WTC11 (cell line): ENCODE measurements around the gene NUP88. TPM values are rescaled to one million over a fixed set of nuclear protein-coding genes. Genes with fewer than 3 reads are reported as not detected.
A peak's percentile ranks its signal among the peaks of the same experiment; 100 is the strongest.

Experiments used
- ATAC-seq: fragments of 200-7000 bp; cut with Tn5 transposase; 2 replicates; pipeline ENCODE4 v1.10.0; 2021; ENCODE audit warnings: mild to moderate bottlenecking, moderate library complexity
- CTCF ChIA-PET: fragments of 300-600 bp; sonication (Branson Sonifier 250); formaldehyde crosslinking; loops from one replicate; lab custom pipeline; 2021; ENCODE audit warnings: antibody characterized with exemption; lab: Charles Lee
- POLR2A ChIA-PET: fragments of 350-600 bp; sonication (Branson Sonifier 250); formaldehyde crosslinking; loops from one replicate; lab custom pipeline; 2021; ENCODE audit warnings: antibody characterized with exemption; lab: Charles Lee
- DNase-seq: peaks from one replicate; pipeline ENCODE4 v3.0.0; 2021; ENCODE audit warnings: low spot score
- H3K27ac Mint-ChIP-seq: 2 replicates; pipeline ENCODE4 v1.8.0; 2021; ENCODE audit warnings: mixed read lengths
- H3K27me3 Mint-ChIP-seq: 2 replicates; pipeline ENCODE4 v1.8.0; 2021; ENCODE audit warnings: low read depth, mild to moderate bottlenecking, moderate library complexity, mixed read lengths
- H3K36me3 Mint-ChIP-seq: 2 replicates; pipeline ENCODE4 v1.8.0; 2021; ENCODE audit warnings: mixed read lengths
- H3K4me1 Mint-ChIP-seq: 2 replicates; pipeline ENCODE4 v1.8.0; 2022; ENCODE audit warnings: mixed read lengths
- H3K4me3 Mint-ChIP-seq: 2 replicates; pipeline ENCODE4 v1.8.0; 2021; ENCODE audit warnings: mild to moderate bottlenecking, moderate library complexity, mixed read lengths
- H3K9me3 Mint-ChIP-seq: 2 replicates; pipeline ENCODE4 v1.8.0; 2021; ENCODE audit warnings: mixed read lengths
- AR ChIP-seq: fragments of 250-450 bp; sonication (Bioruptor Pico); IDR thresholded peaks from 2 replicates; pipeline ENCODE4 v1.9.0; 2021; ENCODE audit warnings: mild to moderate bottlenecking
- ATF6 ChIP-seq: sonication (generic); formaldehyde crosslinking; IDR thresholded peaks from 2 replicates; pipeline ENCODE4 v1.8.1; 2023; ENCODE audit warnings: mild to moderate bottlenecking, missing genetic modification reagents
- CDX4 ChIP-seq: fragments of 250-450 bp; sonication (Bioruptor Pico); IDR thresholded peaks from 2 replicates; pipeline ENCODE4 v1.9.0; 2021; ENCODE audit warnings: moderate library complexity, mild to moderate bottlenecking, inconsistent platforms, borderline replicate concordance
- EMX1 ChIP-seq: fragments of 250-450 bp; sonication (Bioruptor Pico); IDR thresholded peaks from 2 replicates; pipeline ENCODE4 v1.8.0; 2021; ENCODE audit warnings: mild to moderate bottlenecking
- GRHL2 ChIP-seq: fragments of 250-450 bp; sonication (Bioruptor Pico); IDR thresholded peaks from 2 replicates; pipeline ENCODE4 v1.8.0; 2022; ENCODE audit warnings: mild to moderate bottlenecking, moderate library complexity; ENCODE audit not compliant: insufficient replicate concordance, severe bottlenecking
- JAZF1 ChIP-seq: fragments of 250-450 bp; sonication (Bioruptor Pico); IDR thresholded peaks from 2 replicates; pipeline ENCODE4 v1.9.0; 2021; ENCODE audit warnings: moderate library complexity, mild to moderate bottlenecking, inconsistent platforms
- JUN ChIP-seq: sonication (generic); formaldehyde crosslinking; IDR thresholded peaks from 2 replicates; pipeline ENCODE4 v1.8.0; 2023; ENCODE audit warnings: mild to moderate bottlenecking, missing genetic modification reagents
- NFATC4 ChIP-seq: fragments of 250-450 bp; sonication (Bioruptor Pico); IDR thresholded peaks from 2 replicates; pipeline ENCODE4 v1.9.0; 2021; ENCODE audit warnings: mild to moderate bottlenecking
- NFYB ChIP-seq: sonication (generic); formaldehyde crosslinking; conservative IDR thresholded peaks from 2 replicates; pipeline ENCODE4 v1.8.0; 2022; ENCODE audit warnings: low read depth, missing genetic modification reagents
- NR2C2 ChIP-seq: sonication (generic); formaldehyde crosslinking; IDR thresholded peaks from 2 replicates; pipeline ENCODE4 v1.8.0; 2022; ENCODE audit warnings: mild to moderate bottlenecking, missing genetic modification reagents
- RELA ChIP-seq: sonication (generic); formaldehyde crosslinking; IDR thresholded peaks from 2 replicates; pipeline ENCODE4 v1.8.1; 2022; ENCODE audit warnings: missing genetic modification reagents, mild to moderate bottlenecking, borderline replicate concordance
- SMAD3 ChIP-seq: sonication (generic); formaldehyde crosslinking; IDR thresholded peaks from 2 replicates; pipeline ENCODE4 v1.8.0; 2022; ENCODE audit warnings: missing genetic modification reagents, mild to moderate bottlenecking, borderline replicate concordance
- TEAD4 ChIP-seq: sonication (generic); formaldehyde crosslinking; IDR thresholded peaks from 2 replicates; pipeline ENCODE4 v1.8.0; 2022; ENCODE audit warnings: mild to moderate bottlenecking, missing genetic modification reagents
- ZNF317 ChIP-seq: sonication (generic); formaldehyde crosslinking; IDR thresholded peaks from 2 replicates; pipeline ENCODE4 v1.8.1; 2023; ENCODE audit warnings: low read depth, mild to moderate bottlenecking, moderate library complexity, missing genetic modification reagents, borderline replicate concordance
- ZNF416 ChIP-seq: fragments of 250-450 bp; sonication (Bioruptor Pico); IDR thresholded peaks from 2 replicates; pipeline ENCODE4 v1.9.0; 2021; ENCODE audit warnings: mild to moderate bottlenecking, inconsistent platforms
- ZNF532 ChIP-seq: fragments of 250-450 bp; sonication (Bioruptor Pico); IDR thresholded peaks from 2 replicates; pipeline ENCODE4 v1.9.0; 2021; ENCODE audit warnings: mild to moderate bottlenecking, borderline replicate concordance
- total RNA-seq: library from RNA; stranded (reverse); gene quantifications from 3 replicates; pipeline ENCODE4 v1.2.3, GENCODE V29; 2021

The NUP88 gene
- total RNA-seq, 1 experiment from 2014 or later, result 87.7 TPM

GRCh38 chr17:5419959-5420653, 644 bp upstream of the NUP88 start, which contains the start of gene RPAIN (continued):
- TF ChIP-seq ZNF532, result no peak
- TF ChIP-seq JAZF1 (CRISPR knock-in tag), result no peak

GRCh38 chr17:5418858-5419355, 555 bp downstream of the NUP88 start:
- H3K9me3 Mint-ChIP-seq, result no peaks in the 10 kb centered on the region
- H3K4me3 Mint-ChIP-seq, result peak overlapping the region; percentile 100
- ChIA-PET POLR2A (interaction anchor here (0.6 to 1.7 kb wide), 11 partner anchors 8 to 81 kb away, joined by 3 to 10 read pairs (median 3); partner anchors contain the start of genes C1QBP and DHX33), CTCF (interaction anchor here (0.6 to 2.4 kb wide), 7 partner anchors 12 to 163 kb away, joined by 3 to 26 read pairs (median 5); partner anchors contain the start of genes C1QBP, DERL2, DHX33 and MIS12)
- H3K27ac Mint-ChIP-seq, result peak overlapping the region; percentile 99
- peaks cover 11% of the 10 kb centered on the region for H3K4me1 Mint-ChIP-seq
- DNase-seq, result no peak
- no peaks in the 10 kb centered on the region for H3K27me3 Mint-ChIP-seq
- TF ChIP-seq ATF6 (CRISPR knock-in tag) (no peak), SMAD3 (CRISPR knock-in tag) (no peak), RELA (no peak), CDX4 (CRISPR knock-in tag) (no peak), GRHL2 (no peak), EMX1 (CRISPR knock-in tag) (no peak), TEAD4 (CRISPR knock-in tag) (no peak), NFYB (CRISPR knock-in tag) (no peak), JUN (no peak), ZNF416 (CRISPR knock-in tag) (no peak), NFATC4 (CRISPR knock-in tag) (no peak), AR (CRISPR knock-in tag) (no peak), ZNF317 (CRISPR knock-in tag) (no peak), NR2C2 (CRISPR knock-in tag) (no peak)
- ATAC-seq, result no peak
- H3K36me3 Mint-ChIP-seq, result peaks cover 26% of the 10 kb centered on the region
